DOHH2 (cell line): Measurements from ENCODE around the gene PSMB5.

ENCODE experiments used
- H3F3A ChIP-seq: fragments of 200-600 bp; sonication (generic), shearing (Covaris generic); 2 replicates; pipeline ENCODE4 v1.6.0; 2016; ENCODE audit warnings: antibody characterized with exemption, mild to moderate bottlenecking; ENCODE audit not compliant: control insufficient read depth, insufficient read depth
- H3K27ac ChIP-seq: fragments of 200-600 bp; sonication (generic); 2 replicates; pipeline ENCODE4 v1.5.1; 2014; ENCODE audit warnings: low read depth, mild to moderate bottlenecking, low read length, moderate library complexity
- H3K27me3 ChIP-seq: fragments of 200-600 bp; sonication (generic); 2 replicates; pipeline ENCODE4 v1.6.1; 2014; ENCODE audit warnings: mild to moderate bottlenecking, low read length, mixed read lengths; ENCODE audit not compliant: control insufficient read depth
- H3K36me3 ChIP-seq: fragments of 200-600 bp; sonication (generic); 2 replicates; pipeline ENCODE4 v1.6.1; 2014; ENCODE audit warnings: mild to moderate bottlenecking, low read length, moderate library complexity, mixed read lengths; ENCODE audit not compliant: control insufficient read depth
- H3K4me1 ChIP-seq: fragments of 200-600 bp; sonication (generic); 2 replicates; pipeline ENCODE4 v1.6.1; 2014; ENCODE audit warnings: mild to moderate bottlenecking, low read length, mixed read lengths; ENCODE audit not compliant: control insufficient read depth
- H3K4me2 ChIP-seq: fragments of 200-600 bp; sonication (generic); 2 replicates; pipeline ENCODE4 v1.6.0; 2014; ENCODE audit warnings: mild to moderate bottlenecking, low read length, moderate library complexity
- H3K4me3 ChIP-seq: fragments of 200-600 bp; sonication (generic); 2 replicates; pipeline ENCODE4 v1.5.1; 2014; ENCODE audit warnings: mild to moderate bottlenecking, low read length, mixed read lengths
- H3K79me2 ChIP-seq: fragments of 200-600 bp; sonication (generic); 2 replicates; pipeline ENCODE4 v1.6.1; 2014; ENCODE audit warnings: mild to moderate bottlenecking, low read length, mixed read lengths; ENCODE audit not compliant: control insufficient read depth
- H3K9me2 ChIP-seq: fragments of 200-600 bp; sonication (generic); replicated peaks from 2 replicates; pipeline ENCODE4 v1.6.1; 2014; ENCODE audit warnings: mild to moderate bottlenecking, low read length, mixed read lengths; ENCODE audit not compliant: control insufficient read depth
- H3K9me3 ChIP-seq: fragments of 200-600 bp; sonication (generic); 2 replicates; pipeline ENCODE4 v1.6.1; 2014; ENCODE audit warnings: antibody characterized with exemption, low read length, mixed read lengths; ENCODE audit not compliant: control insufficient read depth, insufficient read depth
- H4K20me1 ChIP-seq: fragments of 200-600 bp; sonication (generic); 2 replicates; pipeline ENCODE4 v1.6.0; 2014; ENCODE audit warnings: low read depth, mild to moderate bottlenecking, antibody characterized with exemption, low read length, moderate library complexity; ENCODE audit not compliant: control insufficient read depth, insufficient read depth
- CTCF ChIP-seq: fragments of 200-600 bp; sonication (generic); IDR thresholded peaks from one replicate; pipeline ENCODE4 v1.5.1; 2014; ENCODE audit warnings: antibody characterized with exemption, mild to moderate bottlenecking, low read depth, low read length; ENCODE audit not compliant: poor library complexity, severe bottlenecking
- EZH2phosphoT487 ChIP-seq: fragments of 200-600 bp; sonication (generic); IDR thresholded peaks from 2 replicates; pipeline ENCODE4 v1.6.1; 2017; ENCODE audit warnings: borderline replicate concordance, mild to moderate bottlenecking, antibody characterized with exemption, low read length, moderate library complexity, mixed read lengths

The PSMB5 gene

GRCh38 chr14:23056145-23056955, 21.6 kb upstream of the PSMB5 start:
- H3K27me3 ChIP-seq, result peaks cover 6% of the 10 kb centered on the region; the same call in 1 of the 2 replicates
- H3K4me1 ChIP-seq, result peaks cover 26% of the 10 kb centered on the region
- peak overlapping the region; percentile 66 for H3K4me3 ChIP-seq
- peaks cover 26% of the 10 kb centered on the region for H3F3A ChIP-seq
- H3K36me3 ChIP-seq, result peaks cover 24% of the 10 kb centered on the region
- no peaks in the 10 kb centered on the region for H3K79me2 ChIP-seq
- H4K20me1 ChIP-seq, result no peaks in the 10 kb centered on the region
- TF ChIP-seq EZH2phosphoT487 (no peak), CTCF (peak; percentile 90)
- no peaks in the 10 kb centered on the region for H3K9me2 ChIP-seq
- no peak overlapping the region for H3K27ac ChIP-seq
- no peaks in the 10 kb centered on the region for H3K9me3 ChIP-seq
- peak overlapping the region; percentile 95 for H3K4me2 ChIP-seq

GRCh38 chr14:23055621-23056144, 21.0 kb upstream of the PSMB5 start:
- Histone ChIP-seq H3K36me3 (peaks cover 17% of the 10 kb centered on the region), H3K4me3 (no peak overlapping the region), H3K4me1 (peaks cover 26% of the 10 kb centered on the region), H3K79me2 (no peaks in the 10 kb centered on the region), H3K4me2 (peak overlapping the region; percentile 95; the same call in 1 of the 2 replicates), H3F3A (peaks cover 22% of the 10 kb centered on the region), H3K9me2 (no peaks in the 10 kb centered on the region), H3K9me3 (no peaks in the 10 kb centered on the region), H4K20me1 (no peaks in the 10 kb centered on the region), H3K27me3 (peaks cover 6% of the 10 kb centered on the region; the same call in 1 of the 2 replicates), H3K27ac (no peak overlapping the region)
- TF ChIP-seq CTCF, result no peak
- TF ChIP-seq EZH2phosphoT487, result no peak

- Histone ChIP-seq H3F3A (peaks cover 16% of the 10 kb centered on the region), H4K20me1 (no peaks in the 10 kb centered on the region), H3K79me2 (no peaks in the 10 kb centered on the region), H3K9me2 (no peaks in the 10 kb centered on the region), H3K9me3 (no peaks in the 10 kb centered on the region), H3K4me3 (no peak overlapping the region), H3K27me3 (peaks cover 6% of the 10 kb centered on the region; the same call in 1 of the 2 replicates), H3K4me1 (peaks cover 25% of the 10 kb centered on the region), H3K27ac (no peak overlapping the region), H3K36me3 (peaks cover 12% of the 10 kb centered on the region), H3K4me2 (no peak overlapping the region)
- TF ChIP-seq EZH2phosphoT487 (no peak), CTCF (no peak)
These were observed 20.4 kb upstream of the PSMB5 start for GRCh38 chr14:23055147-23055550.
